ENCODE measurements around the gene SNRPB. TPM values are rescaled to one million over a fixed set of nuclear protein-coding genes. Genes with fewer than 3 reads are reported as not detected.

Gene SNRPB
- total RNA-seq, 2 donors from 2014 or later = 53.1 to 61.0 TPM

GRCh38 chr20:2453792-2454191 is 16.8 kb downstream of the SNRPB start:
- no peak for DNase-seq
- no peak overlapping the region for H3K27ac ChIP-seq
- H3K9me3 ChIP-seq = no peaks in the 10 kb centered on the region
- intact Hi-C loops (cut with DNase I) = loop anchor here (5.0 kb wide), 1 partner anchor 246 kb away; no protein-coding TSS in a partner anchor
- no peaks in the 10 kb centered on the region for H3K36me3 ChIP-seq (replicated peaks in 1 of 2; ENCODE audit: insufficient read depth in 1 of 2, low read depth in 2 of 2)
- H3K4me3 ChIP-seq = no peak overlapping the region
- TF ChIP-seq POLR2A (IDR thresholded peaks at IDR 0.05) = no peak
- TF ChIP-seq CTCF (IDR thresholded peaks at IDR 0.05) = no peak
- ATAC-seq = no peak
- no peaks in the 10 kb centered on the region for H3K27me3 ChIP-seq
- WGBS, 2 donors = 90 to 91% methylated on average over 3 of the region's 3 CpGs
- H3K4me1 ChIP-seq = no peaks in the 10 kb centered on the region

GRCh38 chr20:2451939-2452732 is 18.5 kb downstream of the SNRPB start:
- peak; percentile 76 to 79 (median 78) for DNase-seq
- no peak overlapping the region for H3K4me3 ChIP-seq
- TF ChIP-seq POLR2A (IDR thresholded peaks at IDR 0.05) (no peak), CTCF (IDR thresholded peaks at IDR 0.05) (peak; percentile 71 to 83 (median 78))
- ATAC-seq = peak; percentile 76
- WGBS, 2 donors = 44 to 51% methylated on average over 7 to 8 of the region's 8 CpGs
- intact Hi-C loops (cut with DNase I) = loop anchor here (5.0 kb wide), 1 partner anchor 245 kb away; no protein-coding TSS in a partner anchor
- H3K36me3 ChIP-seq (replicated peaks in 1 of 2; ENCODE audit: insufficient read depth in 1 of 2, low read depth in 2 of 2) = no peaks in the 10 kb centered on the region
- no peaks in the 10 kb centered on the region for H3K4me1 ChIP-seq
- H3K27ac ChIP-seq = no peak overlapping the region
- no peaks in the 10 kb centered on the region for H3K27me3 ChIP-seq
- no peaks in the 10 kb centered on the region for H3K9me3 ChIP-seq

GRCh38 chr20:2451422-2451821 is 19.2 kb downstream of the SNRPB start:
- ATAC-seq (no peak), DNase-seq (no peak)
- 69 to 74% methylated on average over 5 of the region's 5 CpGs for WGBS, 2 donors
- H3K27me3 ChIP-seq = no peaks in the 10 kb centered on the region
- intact Hi-C loops (cut with DNase I) = loop anchor here (5.0 kb wide), 1 partner anchor 244 kb away; no protein-coding TSS in a partner anchor
- H3K4me3 ChIP-seq = no peak overlapping the region
- H3K27ac ChIP-seq = no peak overlapping the region
- no peaks in the 10 kb centered on the region for H3K4me1 ChIP-seq
- no peaks in the 10 kb centered on the region for H3K9me3 ChIP-seq
- no peaks in the 10 kb centered on the region for H3K36me3 ChIP-seq (replicated peaks in 1 of 2; ENCODE audit: insufficient read depth in 1 of 2, low read depth in 2 of 2)
- no peak for TF ChIP-seq CTCF (IDR thresholded peaks at IDR 0.05)
- TF ChIP-seq POLR2A (IDR thresholded peaks at IDR 0.05) = no peak

- Histone ChIP-seq H3K4me1 (no peaks in the 10 kb centered on the region), H3K27me3 (no peaks in the 10 kb centered on the region), H3K4me3 (no peak overlapping the region), H3K27ac (no peak overlapping the region), H3K9me3 (no peaks in the 10 kb centered on the region), H3K36me3 (replicated peaks in 1 of 2; ENCODE audit: insufficient read depth in 1 of 2, low read depth in 2 of 2) (no peaks in the 10 kb centered on the region)
- TF ChIP-seq CTCF (IDR thresholded peaks at IDR 0.05) (no peak), POLR2A (IDR thresholded peaks at IDR 0.05) (no peak)
- 92 to 93% methylated on average over 1 of the region's 1 CpG for WGBS, 2 donors
- intact Hi-C loops (cut with DNase I) = no loop called here
- DNase-seq = no peak
- no peak for ATAC-seq
Measured at GRCh38 chr20:2449386-2449785, 21.2 kb downstream of the SNRPB start.

DNA sequence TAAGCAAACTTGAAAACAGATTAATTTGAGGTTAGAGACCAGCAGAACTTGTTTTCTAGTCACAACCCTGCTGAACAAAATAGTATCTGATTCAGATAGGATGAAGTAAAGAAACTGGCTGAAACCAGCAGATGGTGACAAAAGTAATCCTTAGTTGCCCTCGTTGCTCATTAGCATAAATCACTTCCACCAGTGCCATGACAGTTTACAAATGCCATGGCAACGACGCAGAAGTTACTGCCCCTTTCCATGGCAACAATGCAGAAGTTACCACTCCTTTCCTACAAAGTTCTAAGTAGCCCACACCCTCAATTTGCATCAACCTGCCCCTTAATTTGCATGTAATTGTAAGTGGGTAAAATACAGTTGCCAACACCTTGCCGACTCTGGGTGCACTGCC is 23.7 kb downstream of the SNRPB start:
- TF ChIP-seq CTCF (IDR thresholded peaks at IDR 0.05) = no peak
- no peaks in the 10 kb centered on the region for H3K36me3 ChIP-seq (replicated peaks in 1 of 2; ENCODE audit: insufficient read depth in 1 of 2, low read depth in 2 of 2)
- no peaks in the 10 kb centered on the region for H3K4me1 ChIP-seq
- H3K4me3 ChIP-seq = no peak overlapping the region
- ATAC-seq = no peak
- intact Hi-C loops (cut with DNase I) = no loop called here
- no peaks in the 10 kb centered on the region for H3K9me3 ChIP-seq
- DNase-seq = no peak
- no peak overlapping the region for H3K27ac ChIP-seq
- WGBS, 2 donors = 54 to 62% methylated on average over 4 of the region's 4 CpGs
- H3K27me3 ChIP-seq = no peaks in the 10 kb centered on the region

All from body of pancreas (tissue), 4 donors.